HepG2 (cell line): ENCODE data around the gene LEPROT. TPM values are rescaled to one million over a fixed set of nuclear protein-coding genes. Genes with fewer than 3 reads are reported as not detected.

ENCODE experiments used
- HDAC2 ChIP-seq: sonication (generic); formaldehyde crosslinking; IDR thresholded peaks from 2 replicates; pipeline ENCODE4 v1.4.0; 2020; ENCODE audit warnings: missing genetic modification reagents
- KLF11 ChIP-seq: IDR thresholded peaks from 2 replicates; pipeline ENCODE4 v1.6.1; 2016; ENCODE audit warnings: missing compliant biosample characterization
- SALL1 ChIP-seq: sonication (generic); formaldehyde crosslinking; IDR thresholded peaks from 2 replicates; pipeline ENCODE4 v1.8.0; 2022; ENCODE audit warnings: mild to moderate bottlenecking, missing genetic modification reagents
- TP53 ChIP-seq: sonication (generic); formaldehyde crosslinking; conservative IDR thresholded peaks from 2 replicates; pipeline ENCODE4 v1.4.0; 2020; ENCODE audit warnings: missing genetic modification reagents
- ZFP36L2 ChIP-seq: sonication (generic); formaldehyde crosslinking; IDR thresholded peaks from 2 replicates; pipeline ENCODE4 v1.4.0; 2020; ENCODE audit warnings: missing genetic modification reagents
- ZNF430 ChIP-seq: sonication (generic); formaldehyde crosslinking; IDR thresholded peaks from 2 replicates; pipeline ENCODE4 v1.9.0; 2021; ENCODE audit warnings: mild to moderate bottlenecking, missing genetic modification reagents
- ZNF747 ChIP-seq: sonication (generic); formaldehyde crosslinking; IDR thresholded peaks from 2 replicates; pipeline ENCODE4 v1.8.1; 2023; ENCODE audit warnings: missing genetic modification reagents, mild to moderate bottlenecking, borderline replicate concordance
- polyA plus RNA-seq, 8 experiments: library from polyadenylated mRNA; depleted of rRNA in 3 of 8; stranded (reverse) in 7 of 8; unstranded in 1 of 8; fragments of >200 nt; fragmentation: Illumina TruSeq in 4 of 8; extraction: Trizol in 4 of 8; gene quantifications; 2 replicates each; pipeline versions ENCODE4 v1.2.1 to v1.2.3, GENCODE V29; 2011 to 2016; ENCODE audit warnings: low read depth in 4 of 8, missing spikeins in 1 of 8, mixed read lengths in 1 of 8; ENCODE audit not compliant: insufficient read depth in 1 of 8
- total RNA-seq, 5 experiments: library from RNA; depleted of rRNA; stranded (reverse); fragments of >200 nt; fragmentation: Illumina TruSeq; extraction: Trizol; gene quantifications; 2 replicates each; pipeline ENCODE4 v1.2.3, GENCODE V29; 2016; ENCODE audit warnings: low read depth in 1 of 5
- TF ChIP-seq, protein P1 (sequence below), 2 experiments: IDR thresholded peaks; 2 replicates each; pipeline ENCODE4 v1.6.1; 2011 to 2012; ENCODE audit warnings: low read length in 2 of 2, borderline replicate concordance in 1 of 2, low read depth in 1 of 2, mild to moderate bottlenecking in 1 of 2, moderate library complexity in 1 of 2
- TF ChIP-seq, protein P2 (sequence below), 2 experiments: sonication (generic) in 1 of 2; formaldehyde crosslinking in 1 of 2; IDR thresholded peaks; 2 replicates each; pipeline versions ENCODE4 v1.6.1 to v1.9.0; 2014 to 2022; ENCODE audit warnings: antibody characterized with exemption in 1 of 2, borderline replicate concordance in 1 of 2, inconsistent platforms in 1 of 2, low read depth in 1 of 2, missing genetic modification reagents in 1 of 2
- TF ChIP-seq, protein P3 (sequence below): sonication (generic); formaldehyde crosslinking; IDR thresholded peaks from 2 replicates; pipeline ENCODE4 v1.5.1; 2020; ENCODE audit warnings: missing genetic modification reagents, mild to moderate bottlenecking, borderline replicate concordance
- TF ChIP-seq, protein P4 (sequence below): sonication (generic); formaldehyde crosslinking; IDR thresholded peaks from 2 replicates; pipeline ENCODE4 v1.4.0; 2020; ENCODE audit warnings: missing genetic modification reagents, borderline replicate concordance

Gene LEPROT
- total and polyA plus RNA-seq, 2 of the 13 experiments (the other 11 are each of a cell fraction or from before 2014, with no cell fraction given) = 36.8 to 51.4 TPM

DNA sequence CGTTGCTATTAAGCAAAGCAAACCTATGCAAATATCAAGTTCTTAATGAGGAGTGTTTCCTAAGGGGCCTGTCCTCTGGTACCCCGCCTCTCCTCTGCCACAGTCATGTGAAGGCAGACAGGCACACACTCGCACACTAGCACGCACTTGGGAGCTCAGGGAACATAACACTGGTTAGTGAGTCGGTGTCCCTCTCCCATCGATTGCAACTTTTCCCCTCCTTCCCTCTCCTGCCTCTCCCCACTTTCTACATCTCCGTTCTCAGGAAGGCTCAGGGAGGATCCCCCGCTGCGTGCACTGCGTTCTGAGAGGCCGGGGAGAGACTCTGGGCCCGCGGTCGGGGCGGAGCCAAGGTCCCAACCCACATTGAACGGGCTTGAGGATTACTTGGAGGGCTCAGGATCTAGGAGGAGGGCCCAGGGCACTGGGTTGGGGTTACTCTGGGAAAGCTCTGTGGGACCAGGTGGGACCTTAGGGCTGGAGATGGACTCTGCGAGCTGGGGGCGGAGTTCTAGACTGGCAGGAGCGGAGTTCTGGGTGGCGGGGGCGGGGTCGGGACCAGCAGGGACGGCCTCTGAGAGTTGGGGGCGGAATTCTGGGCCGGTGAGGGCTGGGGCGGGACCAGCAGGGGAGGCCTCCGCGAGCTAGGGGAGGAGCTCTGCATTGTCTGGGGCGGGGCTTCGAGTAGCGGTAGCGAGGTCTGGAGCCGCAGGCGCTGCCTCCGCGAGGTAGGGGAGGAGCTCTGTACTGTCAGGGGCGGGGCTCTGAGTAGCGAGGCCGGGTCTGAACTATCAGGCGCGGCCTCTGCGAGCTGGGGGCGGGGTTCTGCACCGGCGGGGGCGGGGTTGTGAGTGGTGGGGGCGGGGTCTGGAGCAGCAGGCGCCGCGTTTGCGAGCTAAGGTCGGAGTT is 533 bp upstream of the LEPROT start (continued):
- peak; percentile 52; the same call in 1 of the 2 replicates for TF ChIP-seq ZNF430
- TF ChIP-seq, protein P1, sequence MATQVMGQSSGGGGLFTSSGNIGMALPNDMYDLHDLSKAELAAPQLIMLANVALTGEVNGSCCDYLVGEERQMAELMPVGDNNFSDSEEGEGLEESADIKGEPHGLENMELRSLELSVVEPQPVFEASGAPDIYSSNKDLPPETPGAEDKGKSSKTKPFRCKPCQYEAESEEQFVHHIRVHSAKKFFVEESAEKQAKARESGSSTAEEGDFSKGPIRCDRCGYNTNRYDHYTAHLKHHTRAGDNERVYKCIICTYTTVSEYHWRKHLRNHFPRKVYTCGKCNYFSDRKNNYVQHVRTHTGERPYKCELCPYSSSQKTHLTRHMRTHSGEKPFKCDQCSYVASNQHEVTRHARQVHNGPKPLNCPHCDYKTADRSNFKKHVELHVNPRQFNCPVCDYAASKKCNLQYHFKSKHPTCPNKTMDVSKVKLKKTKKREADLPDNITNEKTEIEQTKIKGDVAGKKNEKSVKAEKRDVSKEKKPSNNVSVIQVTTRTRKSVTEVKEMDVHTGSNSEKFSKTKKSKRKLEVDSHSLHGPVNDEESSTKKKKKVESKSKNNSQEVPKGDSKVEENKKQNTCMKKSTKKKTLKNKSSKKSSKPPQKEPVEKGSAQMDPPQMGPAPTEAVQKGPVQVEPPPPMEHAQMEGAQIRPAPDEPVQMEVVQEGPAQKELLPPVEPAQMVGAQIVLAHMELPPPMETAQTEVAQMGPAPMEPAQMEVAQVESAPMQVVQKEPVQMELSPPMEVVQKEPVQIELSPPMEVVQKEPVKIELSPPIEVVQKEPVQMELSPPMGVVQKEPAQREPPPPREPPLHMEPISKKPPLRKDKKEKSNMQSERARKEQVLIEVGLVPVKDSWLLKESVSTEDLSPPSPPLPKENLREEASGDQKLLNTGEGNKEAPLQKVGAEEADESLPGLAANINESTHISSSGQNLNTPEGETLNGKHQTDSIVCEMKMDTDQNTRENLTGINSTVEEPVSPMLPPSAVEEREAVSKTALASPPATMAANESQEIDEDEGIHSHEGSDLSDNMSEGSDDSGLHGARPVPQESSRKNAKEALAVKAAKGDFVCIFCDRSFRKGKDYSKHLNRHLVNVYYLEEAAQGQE (IDR thresholded peaks at IDR 0.05; ENCODE audit: borderline replicate concordance in 1 of 2, low read depth in 1 of 2, low read length in 2 of 2) = 0 out of 4 replicates have a peak, but pooled peaks of 1 of the 2 experiments have one; percentile 22
- no peak for TF ChIP-seq TP53
- peak; percentile 48; the same call in 1 of the 2 replicates for TF ChIP-seq HDAC2 (CRISPR knock-in tag)
- TF ChIP-seq, protein P2, sequence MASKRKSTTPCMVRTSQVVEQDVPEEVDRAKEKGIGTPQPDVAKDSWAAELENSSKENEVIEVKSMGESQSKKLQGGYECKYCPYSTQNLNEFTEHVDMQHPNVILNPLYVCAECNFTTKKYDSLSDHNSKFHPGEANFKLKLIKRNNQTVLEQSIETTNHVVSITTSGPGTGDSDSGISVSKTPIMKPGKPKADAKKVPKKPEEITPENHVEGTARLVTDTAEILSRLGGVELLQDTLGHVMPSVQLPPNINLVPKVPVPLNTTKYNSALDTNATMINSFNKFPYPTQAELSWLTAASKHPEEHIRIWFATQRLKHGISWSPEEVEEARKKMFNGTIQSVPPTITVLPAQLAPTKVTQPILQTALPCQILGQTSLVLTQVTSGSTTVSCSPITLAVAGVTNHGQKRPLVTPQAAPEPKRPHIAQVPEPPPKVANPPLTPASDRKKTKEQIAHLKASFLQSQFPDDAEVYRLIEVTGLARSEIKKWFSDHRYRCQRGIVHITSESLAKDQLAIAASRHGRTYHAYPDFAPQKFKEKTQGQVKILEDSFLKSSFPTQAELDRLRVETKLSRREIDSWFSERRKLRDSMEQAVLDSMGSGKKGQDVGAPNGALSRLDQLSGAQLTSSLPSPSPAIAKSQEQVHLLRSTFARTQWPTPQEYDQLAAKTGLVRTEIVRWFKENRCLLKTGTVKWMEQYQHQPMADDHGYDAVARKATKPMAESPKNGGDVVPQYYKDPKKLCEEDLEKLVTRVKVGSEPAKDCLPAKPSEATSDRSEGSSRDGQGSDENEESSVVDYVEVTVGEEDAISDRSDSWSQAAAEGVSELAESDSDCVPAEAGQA (IDR thresholded peaks at IDR 0.05; ENCODE audit: low read depth) = no peak
- TF ChIP-seq, protein P2 (CRISPR knock-in tag; IDR thresholded peaks at IDR 0.05; ENCODE audit: borderline replicate concordance) = no peak
- no peak for TF ChIP-seq ZNF747 (CRISPR knock-in tag)
- peak; percentile 38 for TF ChIP-seq SALL1 (CRISPR knock-in tag)
- TF ChIP-seq, protein P3, sequence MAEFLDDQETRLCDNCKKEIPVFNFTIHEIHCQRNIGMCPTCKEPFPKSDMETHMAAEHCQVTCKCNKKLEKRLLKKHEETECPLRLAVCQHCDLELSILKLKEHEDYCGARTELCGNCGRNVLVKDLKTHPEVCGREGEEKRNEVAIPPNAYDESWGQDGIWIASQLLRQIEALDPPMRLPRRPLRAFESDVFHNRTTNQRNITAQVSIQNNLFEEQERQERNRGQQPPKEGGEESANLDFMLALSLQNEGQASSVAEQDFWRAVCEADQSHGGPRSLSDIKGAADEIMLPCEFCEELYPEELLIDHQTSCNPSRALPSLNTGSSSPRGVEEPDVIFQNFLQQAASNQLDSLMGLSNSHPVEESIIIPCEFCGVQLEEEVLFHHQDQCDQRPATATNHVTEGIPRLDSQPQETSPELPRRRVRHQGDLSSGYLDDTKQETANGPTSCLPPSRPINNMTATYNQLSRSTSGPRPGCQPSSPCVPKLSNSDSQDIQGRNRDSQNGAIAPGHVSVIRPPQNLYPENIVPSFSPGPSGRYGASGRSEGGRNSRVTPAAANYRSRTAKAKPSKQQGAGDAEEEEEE = no peak
- TF ChIP-seq KLF11 (CRISPR knock-in tag) = no peak
- no peak for TF ChIP-seq ZFP36L2 (CRISPR knock-in tag)
- TF ChIP-seq, protein P4, sequence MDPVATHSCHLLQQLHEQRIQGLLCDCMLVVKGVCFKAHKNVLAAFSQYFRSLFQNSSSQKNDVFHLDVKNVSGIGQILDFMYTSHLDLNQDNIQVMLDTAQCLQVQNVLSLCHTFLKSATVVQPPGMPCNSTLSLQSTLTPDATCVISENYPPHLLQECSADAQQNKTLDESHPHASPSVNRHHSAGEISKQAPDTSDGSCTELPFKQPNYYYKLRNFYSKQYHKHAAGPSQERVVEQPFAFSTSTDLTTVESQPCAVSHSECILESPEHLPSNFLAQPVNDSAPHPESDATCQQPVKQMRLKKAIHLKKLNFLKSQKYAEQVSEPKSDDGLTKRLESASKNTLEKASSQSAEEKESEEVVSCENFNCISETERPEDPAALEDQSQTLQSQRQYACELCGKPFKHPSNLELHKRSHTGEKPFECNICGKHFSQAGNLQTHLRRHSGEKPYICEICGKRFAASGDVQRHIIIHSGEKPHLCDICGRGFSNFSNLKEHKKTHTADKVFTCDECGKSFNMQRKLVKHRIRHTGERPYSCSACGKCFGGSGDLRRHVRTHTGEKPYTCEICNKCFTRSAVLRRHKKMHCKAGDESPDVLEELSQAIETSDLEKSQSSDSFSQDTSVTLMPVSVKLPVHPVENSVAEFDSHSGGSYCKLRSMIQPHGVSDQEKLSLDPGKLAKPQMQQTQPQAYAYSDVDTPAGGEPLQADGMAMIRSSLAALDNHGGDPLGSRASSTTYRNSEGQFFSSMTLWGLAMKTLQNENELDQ (CRISPR knock-in tag) = no peak
